LNCaP clone FGC (cell line): ENCODE data around the gene SPIB.
"Not testable (repeated sequence)": the region's sequence is repeated elsewhere in the genome, so short reads cannot be mapped to it uniquely, and the experiment has no call there.

Experiments used
- DNase-seq: peaks from one replicate; pipeline ENCODE4 v3.0.0-alpha.2; 2011; ENCODE audit warnings: low read depth
- H3K4me3 ChIP-seq: 2 replicates; pipeline ENCODE4 v1.5.1; 2011; ENCODE audit warnings: mild to moderate bottlenecking, low read depth, low read length, control low read depth
- CTCF ChIP-seq: IDR thresholded peaks from 2 replicates; pipeline ENCODE4 v1.5.1; 2012; ENCODE audit warnings: mild to moderate bottlenecking; ENCODE audit not compliant: control insufficient read depth, insufficient read depth; ENCODE audit errors: extremely low read depth

SPIB gene

DNA sequence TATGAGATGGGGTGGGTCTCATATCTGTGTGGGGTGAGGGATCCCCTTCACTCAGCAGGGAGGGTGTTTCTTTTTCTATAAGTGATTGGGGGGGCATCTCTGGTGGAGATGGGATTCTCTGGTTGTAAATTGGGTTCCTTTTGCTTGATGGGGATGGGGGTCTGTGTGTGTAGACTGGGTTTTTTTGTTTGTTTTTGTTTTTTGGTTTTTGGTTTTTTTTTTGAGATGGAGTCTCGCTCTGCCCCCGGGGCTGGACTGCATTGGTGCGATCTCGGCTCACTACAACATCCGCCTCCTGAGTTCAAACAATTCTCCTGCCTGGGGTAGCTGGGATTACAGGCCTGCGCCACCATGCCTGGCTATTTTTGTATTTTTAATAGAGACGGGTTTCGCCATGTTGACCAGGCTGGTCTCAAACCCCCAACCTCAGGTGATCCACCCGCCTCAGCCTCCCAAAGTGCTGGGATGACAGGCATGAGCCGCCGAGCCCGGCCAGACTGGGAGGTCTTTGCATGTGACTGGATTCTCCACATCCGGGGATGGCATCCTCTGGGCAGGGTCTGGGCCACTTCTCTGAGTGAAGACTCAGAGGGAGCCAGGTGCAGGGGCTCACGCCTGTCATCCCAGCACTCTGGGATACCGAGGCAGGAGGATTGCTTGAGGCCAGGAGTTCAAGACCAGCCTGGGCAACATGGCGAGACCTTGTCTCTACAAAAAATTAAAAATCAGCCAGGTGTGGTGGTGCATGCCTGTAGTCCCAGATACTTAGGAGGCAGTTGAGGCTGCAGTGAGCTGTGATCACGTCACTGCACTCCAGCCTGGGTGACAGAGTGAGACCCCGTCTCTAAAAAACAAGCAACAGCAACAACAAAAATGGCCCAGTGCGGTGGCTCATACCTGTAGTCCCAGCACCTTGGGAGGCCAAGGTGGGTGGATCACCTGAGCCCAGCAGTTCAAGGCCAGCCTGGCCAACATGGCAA, 14.8 kb downstream of the SPIB start:
- TF ChIP-seq CTCF, result no peak
- DNase-seq, result no peak
- H3K4me3 ChIP-seq, result no peak overlapping the region

- no peak overlapping the region for H3K4me3 ChIP-seq
- no peak for TF ChIP-seq CTCF
- no peak for DNase-seq
Observed at GRCh38 chr19:50434525-50434924, 15.8 kb downstream of the SPIB start.

GRCh38 chr19:50435221-50435620, 16.5 kb downstream of the SPIB start:
- no peak overlapping the region for H3K4me3 ChIP-seq
- no peak for DNase-seq
- TF ChIP-seq CTCF, result no peak

GRCh38 chr19:50435627-50436026, 16.9 kb downstream of the SPIB start:
- H3K4me3 ChIP-seq, result no peak overlapping the region
- no peak for TF ChIP-seq CTCF
- no peak for DNase-seq

GRCh38 chr19:50437862-50438449, 19.2 kb downstream of the SPIB start:
- DNase-seq, result no peak
- no peak for TF ChIP-seq CTCF
- H3K4me3 ChIP-seq, result no peak overlapping the region

DNA sequence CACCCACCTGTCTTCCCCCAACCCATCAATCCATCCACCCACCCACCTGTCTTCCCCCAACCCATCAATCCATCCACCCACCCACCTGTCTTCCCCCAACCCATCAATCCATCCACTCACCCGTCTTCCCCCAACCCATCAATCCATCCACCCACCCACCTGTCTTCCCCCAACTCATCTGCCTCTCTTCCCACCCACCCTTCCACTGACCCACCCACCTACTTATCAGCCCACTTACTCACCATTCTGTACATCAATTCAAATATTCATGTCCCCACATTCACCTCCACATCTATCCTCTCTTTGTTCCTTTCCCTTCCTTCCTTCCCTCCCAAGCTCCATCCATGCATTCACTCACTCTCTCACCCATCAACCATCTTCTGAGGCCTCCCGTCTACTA, 20.4 kb downstream of the SPIB start:
- DNase-seq, H3K4me3 ChIP-seq: not testable (repeated sequence)

GRCh38 chr19:50444059-50444458, 25.3 kb downstream of the SPIB start:
- no peak overlapping the region for H3K4me3 ChIP-seq
- no peak for TF ChIP-seq CTCF
- DNase-seq, result no peak
